GM19238 (cell line): ENCODE measurements around the gene DOCK2.
A peak's percentile ranks its signal among the peaks of the same experiment; 100 is the strongest.

ENCODE experiments used
- DNase-seq: peaks from one replicate; pipeline ENCODE4 v3.0.0; 2011; ENCODE audit warnings: low spot score; ENCODE audit not compliant: insufficient read length

DOCK2 gene

GRCh38 chr5:169974121-169974770 lies 337.2 kb downstream of the DOCK2 start:
- no peak for DNase-seq

- no peak for DNase-seq
These were observed 341.6 kb downstream of the DOCK2 start for GRCh38 chr5:169978714-169979113.

GRCh38 chr5:169979871-169980270 lies 342.8 kb downstream of the DOCK2 start:
- DNase-seq: no peak

GRCh38 chr5:169980418-169981053 lies 343.5 kb downstream of the DOCK2 start, which contains the start of gene INSYN2B:
INSYN2B (minus strand) TSS chr5:169980495; CDS start chr5:169883898, 96,597 bp downstream.
- peak; percentile 13 for DNase-seq

- no peak for DNase-seq
These were observed 351.1 kb downstream of the DOCK2 start for GRCh38 chr5:169988206-169988605.

- DNase-seq: no peak
These were observed 351.9 kb downstream of the DOCK2 start for GRCh38 chr5:169988947-169989346.

- DNase-seq: no peak
These were observed 352.3 kb downstream of the DOCK2 start for GRCh38 chr5:169989365-169989764.

- no peak for DNase-seq
These were observed 354.2 kb downstream of the DOCK2 start for GRCh38 chr5:169991115-169991869.

- DNase-seq: no peak
These were observed 355.9 kb downstream of the DOCK2 start for GRCh38 chr5:169992789-169993484.

GRCh38 chr5:169993485-169993790 lies 356.4 kb downstream of the DOCK2 start:
- no peak for DNase-seq

- DNase-seq: no peak
These were observed 360.7 kb downstream of the DOCK2 start for GRCh38 chr5:169997798-169998197.

- DNase-seq: no peak
These were observed 362.5 kb downstream of the DOCK2 start for GRCh38 chr5:169999621-170000020.

GRCh38 chr5:170000155-170000554 lies 363.1 kb downstream of the DOCK2 start:
- DNase-seq: no peak

- no peak for DNase-seq
These were observed 368.9 kb downstream of the DOCK2 start for GRCh38 chr5:170006021-170006420.

- DNase-seq: no peak
These were observed 371.3 kb downstream of the DOCK2 start for GRCh38 chr5:170008376-170008775.

GRCh38 chr5:170010595-170010994 lies 373.5 kb downstream of the DOCK2 start:
- DNase-seq: no peak

- no peak for DNase-seq
These were observed 374.7 kb downstream of the DOCK2 start for GRCh38 chr5:170011751-170012150.

GRCh38 chr5:170012622-170013021 lies 375.5 kb downstream of the DOCK2 start:
- no peak for DNase-seq

GRCh38 chr5:170020423-170020822 lies 383.3 kb downstream of the DOCK2 start:
- no peak for DNase-seq

GRCh38 chr5:170021506-170021905 lies 384.4 kb downstream of the DOCK2 start:
- no peak for DNase-seq

GRCh38 chr5:170025853-170026252 lies 388.8 kb downstream of the DOCK2 start:
- DNase-seq: no peak

- no peak for DNase-seq
These were observed 391.0 kb downstream of the DOCK2 start for GRCh38 chr5:170028124-170028523.
